GM12872 (cell line): ENCODE measurements around the gene FBXL14.
A peak's percentile ranks its signal among the peaks of the same experiment; 100 is the strongest.

Experiments used
- TF ChIP-seq, protein P1 (sequence below): IDR thresholded peaks from 3 replicates; pipeline ENCODE4 v1.5.1; 2011; ENCODE audit warnings: low read depth, mild to moderate bottlenecking, low read length, moderate library complexity; ENCODE audit not compliant: insufficient read depth

The FBXL14 gene

DNA sequence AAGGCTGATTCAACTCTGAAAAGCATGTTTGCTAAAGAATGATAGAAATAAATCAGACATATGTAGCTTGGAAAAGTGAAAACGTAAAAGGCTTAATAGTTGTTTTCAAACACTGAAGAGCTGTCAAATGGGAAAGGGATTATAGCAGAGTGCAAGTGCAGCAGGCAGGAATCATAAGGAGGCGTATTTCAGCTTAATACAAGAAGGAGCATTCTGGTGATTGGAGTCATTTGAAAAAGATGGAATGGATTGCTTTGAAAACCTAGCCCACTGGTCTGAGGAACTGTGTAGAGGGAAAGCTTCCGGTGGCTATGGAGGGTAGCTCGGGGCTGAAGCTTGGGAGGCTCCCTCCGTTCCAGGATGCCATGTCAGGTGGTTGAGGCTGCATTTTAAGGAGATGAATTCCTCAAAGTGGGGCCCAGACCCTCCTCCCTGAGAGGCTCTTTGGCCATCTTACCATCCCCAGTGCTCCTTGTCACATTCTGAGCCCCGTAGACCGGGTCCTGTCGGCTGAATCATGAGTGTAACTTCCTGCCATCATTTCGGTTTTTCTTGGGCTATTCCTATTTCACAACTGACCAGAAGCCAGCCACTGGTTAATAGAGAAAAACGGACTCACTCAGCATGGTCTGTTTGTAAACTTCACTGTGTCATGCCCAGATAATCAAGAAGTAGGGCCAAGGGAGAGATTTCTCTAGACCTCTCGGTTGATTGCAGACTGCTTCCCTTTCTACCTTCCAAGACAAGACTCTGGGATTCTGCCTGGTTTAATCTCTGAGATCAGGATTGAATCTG is 41.1 kb upstream of the FBXL14 start:
- TF ChIP-seq, protein P1, sequence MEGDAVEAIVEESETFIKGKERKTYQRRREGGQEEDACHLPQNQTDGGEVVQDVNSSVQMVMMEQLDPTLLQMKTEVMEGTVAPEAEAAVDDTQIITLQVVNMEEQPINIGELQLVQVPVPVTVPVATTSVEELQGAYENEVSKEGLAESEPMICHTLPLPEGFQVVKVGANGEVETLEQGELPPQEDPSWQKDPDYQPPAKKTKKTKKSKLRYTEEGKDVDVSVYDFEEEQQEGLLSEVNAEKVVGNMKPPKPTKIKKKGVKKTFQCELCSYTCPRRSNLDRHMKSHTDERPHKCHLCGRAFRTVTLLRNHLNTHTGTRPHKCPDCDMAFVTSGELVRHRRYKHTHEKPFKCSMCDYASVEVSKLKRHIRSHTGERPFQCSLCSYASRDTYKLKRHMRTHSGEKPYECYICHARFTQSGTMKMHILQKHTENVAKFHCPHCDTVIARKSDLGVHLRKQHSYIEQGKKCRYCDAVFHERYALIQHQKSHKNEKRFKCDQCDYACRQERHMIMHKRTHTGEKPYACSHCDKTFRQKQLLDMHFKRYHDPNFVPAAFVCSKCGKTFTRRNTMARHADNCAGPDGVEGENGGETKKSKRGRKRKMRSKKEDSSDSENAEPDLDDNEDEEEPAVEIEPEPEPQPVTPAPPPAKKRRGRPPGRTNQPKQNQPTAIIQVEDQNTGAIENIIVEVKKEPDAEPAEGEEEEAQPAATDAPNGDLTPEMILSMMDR = no peak

DNA sequence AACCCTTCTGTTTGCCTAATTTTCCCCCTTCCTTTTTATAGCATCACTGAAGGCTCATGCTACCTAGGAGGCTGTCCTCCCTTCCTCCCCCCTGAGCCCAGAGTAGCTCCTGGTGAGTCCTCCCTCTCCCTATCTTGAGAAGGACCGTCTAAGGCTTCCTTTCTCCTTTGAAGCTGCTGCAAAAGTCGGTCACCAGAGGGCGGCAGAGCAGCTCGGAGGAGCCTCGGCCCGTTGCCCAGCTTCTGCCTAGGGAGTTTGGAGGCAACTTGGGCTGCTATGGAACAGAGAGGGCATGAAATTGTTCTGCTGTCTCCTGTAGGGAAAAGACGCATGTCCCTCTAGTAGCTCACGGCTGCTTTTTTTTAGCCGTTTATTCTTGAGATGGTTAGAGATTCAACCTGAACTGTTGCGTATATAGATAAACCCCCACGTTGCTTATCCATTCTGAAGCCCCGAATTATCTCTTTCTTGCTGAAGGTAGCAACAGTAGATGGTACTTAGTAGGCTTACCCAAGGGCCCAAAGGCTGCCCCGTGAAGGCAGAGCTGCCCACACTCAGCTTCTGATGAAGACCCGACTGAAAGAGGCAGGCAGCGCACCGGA is 40.3 kb upstream of the FBXL14 start:
- TF ChIP-seq, protein P1 = peak; percentile 81

GRCh38 chr12:1634149-1634548 is 39.8 kb upstream of the FBXL14 start:
- TF ChIP-seq, protein P1 = no peak

GRCh38 chr12:1633459-1633858 is 39.1 kb upstream of the FBXL14 start:
- TF ChIP-seq, protein P1 = no peak

DNA sequence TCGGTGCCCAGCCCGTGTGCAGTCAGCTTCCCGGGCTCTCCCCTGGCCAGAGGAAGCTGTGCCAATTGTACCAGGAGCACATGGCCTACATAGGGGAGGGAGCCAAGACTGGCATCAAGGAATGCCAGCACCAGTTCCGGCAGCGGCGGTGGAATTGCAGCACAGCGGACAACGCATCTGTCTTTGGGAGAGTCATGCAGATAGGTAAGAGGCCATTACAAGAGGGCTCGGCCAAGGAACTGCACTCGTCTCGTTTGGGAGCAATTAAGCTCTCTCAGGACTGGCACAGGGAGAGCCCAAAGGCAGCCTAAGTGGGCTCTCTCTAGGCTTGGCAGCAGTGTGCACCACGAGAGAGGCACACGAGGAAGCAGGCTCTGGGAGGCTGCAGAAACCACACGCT is 38.3 kb upstream of the FBXL14 start:
- TF ChIP-seq, protein P1 = no peak

- TF ChIP-seq, protein P1 = no peak
These were observed 36.6 kb upstream of the FBXL14 start for GRCh38 chr12:1630827-1631591.

- TF ChIP-seq, protein P1 = 0 out of 3 replicates have a peak, but pooled peaks have one; percentile 9
These were observed 35.9 kb upstream of the FBXL14 start for GRCh38 chr12:1630133-1630826.
